Measurements from ENCODE around the gene CNTRL. TPM values are rescaled to one million over a fixed set of nuclear protein-coding genes. Genes with fewer than 3 reads are reported as not detected.
A peak's percentile ranks its signal among the peaks of the same experiment; 100 is the strongest.

The CNTRL gene
- total RNA-seq, 6 experiments from 2014 or later = 3.8 to 10.4 (median 8.8) TPM

GRCh38 chr9:121050128-121050988 lies 24.4 kb upstream of the CNTRL start, which contains the start of gene C5:
C5 (minus strand) TSS chr9:121050275; CDS start chr9:121050246, 29 bp downstream.
- no peaks in the 10 kb centered on the region for H3K27me3 Mint-ChIP-seq (ENCODE audit: insufficient read depth)
- no peak for DNase-seq
- H3K36me3 Mint-ChIP-seq (ENCODE audit: low read depth) = no peaks in the 10 kb centered on the region
- no peak for TF ChIP-seq CTCF (IDR thresholded peaks at IDR 0.05)
- H3K9me3 Mint-ChIP-seq = no peaks in the 10 kb centered on the region
- H3K4me3 Mint-ChIP-seq = no peak within 1 kb of the TSS
- no peak within 1 kb of the TSS for H3K27ac Mint-ChIP-seq
- peaks cover 10% of the 10 kb centered on the region for H3K4me1 Mint-ChIP-seq (ENCODE audit: low read depth)

DNA sequence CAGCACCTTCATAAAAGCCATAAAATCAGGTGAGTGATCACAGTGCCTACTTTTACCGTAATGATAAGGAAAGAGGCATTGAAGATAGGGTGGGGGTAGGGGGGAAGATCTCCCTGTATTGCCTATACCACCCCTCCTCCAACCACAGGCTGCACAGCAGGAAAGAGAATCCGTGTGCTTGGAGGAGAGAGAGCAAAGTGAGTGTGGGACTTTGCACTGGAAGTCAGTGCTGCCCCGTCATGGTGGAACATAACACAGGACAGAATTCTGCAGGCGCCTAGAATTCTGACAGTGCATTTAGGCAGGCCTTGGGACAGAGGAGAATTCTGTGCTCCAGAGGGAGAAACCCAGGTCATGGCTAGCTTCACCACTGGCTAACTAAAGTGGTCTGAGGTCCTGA lies 21.2 kb upstream of the CNTRL start:
- TF ChIP-seq CTCF (IDR thresholded peaks at IDR 0.05) = no peak
- no peak overlapping the region for H3K27ac Mint-ChIP-seq
- H3K4me3 Mint-ChIP-seq = no peak overlapping the region
- H3K27me3 Mint-ChIP-seq (ENCODE audit: insufficient read depth) = no peaks in the 10 kb centered on the region
- DNase-seq = no peak
- H3K4me1 Mint-ChIP-seq (ENCODE audit: low read depth) = peaks cover 25% of the 10 kb centered on the region
- H3K36me3 Mint-ChIP-seq (ENCODE audit: low read depth) = no peaks in the 10 kb centered on the region
- H3K9me3 Mint-ChIP-seq = no peaks in the 10 kb centered on the region

GRCh38 chr9:121055642-121056143 lies 19.1 kb upstream of the CNTRL start:
- Mint-ChIP-seq H3K27ac (no peak overlapping the region), H3K4me1 (ENCODE audit: low read depth) (peaks cover 18% of the 10 kb centered on the region), H3K36me3 (ENCODE audit: low read depth) (no peaks in the 10 kb centered on the region), H3K9me3 (no peaks in the 10 kb centered on the region), H3K27me3 (ENCODE audit: insufficient read depth) (no peaks in the 10 kb centered on the region), H3K4me3 (no peak overlapping the region)
- peak; percentile 72 for TF ChIP-seq CTCF (IDR thresholded peaks at IDR 0.05)
- DNase-seq = no peak

DNA sequence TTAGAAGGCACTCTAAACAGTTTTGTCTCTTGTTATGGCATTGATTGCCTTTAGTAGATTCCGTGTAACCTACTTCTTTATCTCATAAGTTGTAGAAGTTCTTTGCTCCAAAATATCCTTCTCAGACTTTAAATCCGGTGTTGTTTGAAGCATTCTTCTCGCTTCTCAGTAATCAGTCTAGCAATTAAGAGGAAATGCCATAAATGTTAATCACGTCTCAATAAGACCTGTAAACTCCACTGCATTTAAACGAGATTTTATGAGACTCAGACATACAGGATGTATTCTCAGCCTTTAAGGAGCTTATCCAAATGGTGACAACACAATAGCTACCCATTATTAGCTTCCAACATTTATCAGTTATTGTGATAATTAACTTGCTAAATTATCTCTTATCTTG lies 16.9 kb upstream of the CNTRL start:
- Mint-ChIP-seq H3K27me3 (ENCODE audit: insufficient read depth) (no peaks in the 10 kb centered on the region; the same call in 1 of the 2 replicates), H3K27ac (no peak overlapping the region), H3K36me3 (ENCODE audit: low read depth) (no peaks in the 10 kb centered on the region), H3K4me1 (ENCODE audit: low read depth) (peaks cover 30% of the 10 kb centered on the region), H3K4me3 (no peak overlapping the region), H3K9me3 (no peaks in the 10 kb centered on the region)
- no peak for DNase-seq
- no peak for TF ChIP-seq CTCF (IDR thresholded peaks at IDR 0.05)

- no peak overlapping the region for H3K4me3 Mint-ChIP-seq
- DNase-seq = no peak
- H3K9me3 Mint-ChIP-seq = no peaks in the 10 kb centered on the region
- TF ChIP-seq CTCF (IDR thresholded peaks at IDR 0.05) = no peak
- peaks cover 34% of the 10 kb centered on the region for H3K4me1 Mint-ChIP-seq (ENCODE audit: low read depth)
- H3K27me3 Mint-ChIP-seq (ENCODE audit: insufficient read depth) = no peaks in the 10 kb centered on the region; the same call in none of the 2 replicates
- H3K36me3 Mint-ChIP-seq (ENCODE audit: low read depth) = no peaks in the 10 kb centered on the region
- no peak overlapping the region for H3K27ac Mint-ChIP-seq
These were observed 15.2 kb upstream of the CNTRL start for GRCh38 chr9:121059513-121059912.
